ENCODE data around the gene RASA1. TPM values are rescaled to one million over a fixed set of nuclear protein-coding genes. Genes with fewer than 3 reads are reported as not detected.

Gene RASA1
- total RNA-seq, 1 experiment from 2014 or later: 23.9 TPM

- no peak for DNase-seq (ENCODE audit: low read depth, low spot score)
- H3K9me2 ChIP-seq (ENCODE audit: insufficient read depth): no peaks in the 10 kb centered on the region
- H3K4me2 ChIP-seq (ENCODE audit: low read length): no peak overlapping the region
- intact Hi-C loops (cut with micrococcal nuclease): no loop called here
- TF ChIP-seq ZNF274 (IDR thresholded peaks at IDR 0.05; ENCODE audit: low read depth, low read length) (no peak), FOSL1 (IDR thresholded peaks at IDR 0.05; ENCODE audit: low read depth) (no peak), SIN3A (IDR thresholded peaks at IDR 0.05; ENCODE audit: low read depth) (no peak), ELF1 (IDR thresholded peaks at IDR 0.05; ENCODE audit: borderline replicate concordance, low read depth) (no peak), REST (IDR thresholded peaks at IDR 0.05; ENCODE audit: low read depth) (no peak), EGR1 (IDR thresholded peaks at IDR 0.05; ENCODE audit: low read depth) (no peak), EZH2 (IDR thresholded peaks at IDR 0.05) (no peak), SRF (IDR thresholded peaks at IDR 0.05; ENCODE audit: low read depth) (no peak), POLR2AphosphoS5 (IDR thresholded peaks at IDR 0.05; ENCODE audit: low read depth, low read length) (no peak), MAX (IDR thresholded peaks at IDR 0.05) (no peak), CBX3 (IDR thresholded peaks at IDR 0.05; ENCODE audit: low read depth) (no peak), JUND (IDR thresholded peaks at IDR 0.05) (no peak), TCF7L2 (IDR thresholded peaks at IDR 0.05; ENCODE audit: borderline replicate concordance, extremely low read depth, insufficient read depth, insufficient read length) (no peak), CEBPB (IDR thresholded peaks at IDR 0.05; ENCODE audit: low read depth) (no peak), SP1 (IDR thresholded peaks at IDR 0.05; ENCODE audit: low read depth) (no peak), RAD21 (IDR thresholded peaks at IDR 0.05; ENCODE audit: low read depth) (no peak)
- H4K20me1 ChIP-seq (ENCODE audit: insufficient read depth): peaks cover 4% of the 10 kb centered on the region; the same call in 1 of the 2 replicates
- ChIA-PET POLR2A (no interaction called here), RAD21 (ENCODE audit: low non-redundant PET in 1 of 2, low total read pairs in 2 of 2, uncharacterized antibody in 2 of 2, unreplicated experiment in 2 of 2) (no interaction called here), CTCF (no interaction called here)
- no peaks in the 10 kb centered on the region for H3K9me3 ChIP-seq (ENCODE audit: control insufficient read depth in 1 of 2, insufficient read depth in 1 of 2, low read depth in 1 of 2, low read length in 2 of 2)
- ATAC-seq: no peak
- H3K9ac ChIP-seq (ENCODE audit: low read length): no peak overlapping the region
- H3K4me3 ChIP-seq (replicated peaks in 1 of 2; ENCODE audit: low read depth in 1 of 2, low read length in 2 of 2): no peak overlapping the region
- H3K36me3 ChIP-seq (ENCODE audit: control insufficient read depth in 1 of 2, insufficient read depth in 2 of 2, low read length in 2 of 2): peaks cover 71 to 76% of the 10 kb centered on the region in 2 experiments
- no peak overlapping the region for H2AFZ ChIP-seq (ENCODE audit: low read depth, low read length, poor library complexity, severe bottlenecking)
- BruUV-seq (replicated peaks): no TSS peak
- H3K27me3 ChIP-seq (ENCODE audit: insufficient read depth, low read length): no peaks in the 10 kb centered on the region
- peaks cover 37% of the 10 kb centered on the region for H3K79me2 ChIP-seq (ENCODE audit: insufficient read depth, low read length)
- no peak overlapping the region for H3K27ac ChIP-seq (ENCODE audit: low read depth, low read length)
- peaks cover 0 to 10% of the 10 kb centered on the region in 2 experiments; a peak in 1 of 4 replicates for H3K4me1 ChIP-seq (ENCODE audit: control insufficient read depth in 1 of 2, insufficient read depth in 2 of 2, low read length in 2 of 2)
Observed at GRCh38 chr5:87393331-87393730, 125.6 kb downstream of the RASA1 start.

Measured in HCT116 (cell line).